BE2C (cell line): ENCODE data around the gene CEL.

Experiments used
- DNase-seq: peaks from one replicate; pipeline ENCODE4 v3.0.0-alpha.2; 2020
- H3K27me3 ChIP-seq: fragments of 250-450 bp; sonication (Bioruptor Pico); 2 replicates; pipeline ENCODE4 v1.5.1; 2020; ENCODE audit warnings: mild to moderate bottlenecking
- H3K36me3 ChIP-seq: fragments of 250-450 bp; sonication (Bioruptor Pico); 2 replicates; pipeline ENCODE4 v1.5.1; 2020; ENCODE audit warnings: mild to moderate bottlenecking
- H3K4me1 ChIP-seq: fragments of 250-450 bp; sonication (Bioruptor Pico); 2 replicates; pipeline ENCODE4 v1.5.1; 2020
- H3K4me3 ChIP-seq: 2 replicates; pipeline ENCODE4 v1.5.1; 2011; ENCODE audit warnings: low read depth, low read length
- H3K9me3 ChIP-seq: fragments of 250-450 bp; sonication (Bioruptor Pico); 2 replicates; pipeline ENCODE4 v1.5.1; 2020
- CTCF ChIP-seq: IDR thresholded peaks from 2 replicates; pipeline ENCODE4 v1.5.1; 2012; ENCODE audit warnings: mild to moderate bottlenecking, low read depth, low read length

CEL gene

GRCh38 chr9:133118179-133118520, 56.4 kb downstream of the CEL start:
- DNase-seq = no peak
- H3K4me3 ChIP-seq = peak overlapping the region; percentile 70
- TF ChIP-seq CTCF = no peak
- peaks cover 29% of the 10 kb centered on the region for H3K36me3 ChIP-seq
- no peaks in the 10 kb centered on the region for H3K9me3 ChIP-seq
- H3K4me1 ChIP-seq = peaks cover 74% of the 10 kb centered on the region
- H3K27me3 ChIP-seq = no peaks in the 10 kb centered on the region

GRCh38 chr9:133118568-133118967, 56.8 kb downstream of the CEL start:
- no peaks in the 10 kb centered on the region for H3K27me3 ChIP-seq
- H3K9me3 ChIP-seq = no peaks in the 10 kb centered on the region
- no peak for TF ChIP-seq CTCF
- no peak for DNase-seq
- peaks cover 72% of the 10 kb centered on the region for H3K4me1 ChIP-seq
- H3K4me3 ChIP-seq = peak overlapping the region; percentile 70
- peaks cover 25% of the 10 kb centered on the region for H3K36me3 ChIP-seq

GRCh38 chr9:133119103-133119845, 57.5 kb downstream of the CEL start:
- Histone ChIP-seq H3K27me3 (no peaks in the 10 kb centered on the region), H3K4me3 (peak overlapping the region; percentile 70), H3K4me1 (peaks cover 65% of the 10 kb centered on the region), H3K9me3 (no peaks in the 10 kb centered on the region), H3K36me3 (peaks cover 19% of the 10 kb centered on the region)
- TF ChIP-seq CTCF = no peak
- DNase-seq = peak; percentile 96

- DNase-seq = peak; percentile 79
- H3K4me1 ChIP-seq = peaks cover 60% of the 10 kb centered on the region
- H3K36me3 ChIP-seq = peaks cover 19% of the 10 kb centered on the region
- no peak for TF ChIP-seq CTCF
- H3K9me3 ChIP-seq = no peaks in the 10 kb centered on the region
- H3K4me3 ChIP-seq = peak overlapping the region; percentile 70
- H3K27me3 ChIP-seq = no peaks in the 10 kb centered on the region
Observed at GRCh38 chr9:133119846-133120500, 58.2 kb downstream of the CEL start.

- Histone ChIP-seq H3K36me3 (peaks cover 19% of the 10 kb centered on the region), H3K4me3 (peak overlapping the region; percentile 70), H3K4me1 (peaks cover 54% of the 10 kb centered on the region), H3K9me3 (no peaks in the 10 kb centered on the region), H3K27me3 (no peaks in the 10 kb centered on the region)
- no peak for DNase-seq
- TF ChIP-seq CTCF = no peak
Observed at GRCh38 chr9:133120501-133121197, 58.9 kb downstream of the CEL start.
